NCI-H748 treated with DMSO at 0.1 percent for 48 hours (cell line): Measurements from ENCODE around the gene KDM7A.
"Not testable (repeated sequence)": the region's sequence is repeated elsewhere in the genome, so short reads cannot be mapped to it uniquely, and the experiment has no call there.

Experiments used
- DNase-seq: peaks from one replicate; lab custom pipeline; 2025; lab: John Stamatoyannopoulos, UW

KDM7A gene

DNA sequence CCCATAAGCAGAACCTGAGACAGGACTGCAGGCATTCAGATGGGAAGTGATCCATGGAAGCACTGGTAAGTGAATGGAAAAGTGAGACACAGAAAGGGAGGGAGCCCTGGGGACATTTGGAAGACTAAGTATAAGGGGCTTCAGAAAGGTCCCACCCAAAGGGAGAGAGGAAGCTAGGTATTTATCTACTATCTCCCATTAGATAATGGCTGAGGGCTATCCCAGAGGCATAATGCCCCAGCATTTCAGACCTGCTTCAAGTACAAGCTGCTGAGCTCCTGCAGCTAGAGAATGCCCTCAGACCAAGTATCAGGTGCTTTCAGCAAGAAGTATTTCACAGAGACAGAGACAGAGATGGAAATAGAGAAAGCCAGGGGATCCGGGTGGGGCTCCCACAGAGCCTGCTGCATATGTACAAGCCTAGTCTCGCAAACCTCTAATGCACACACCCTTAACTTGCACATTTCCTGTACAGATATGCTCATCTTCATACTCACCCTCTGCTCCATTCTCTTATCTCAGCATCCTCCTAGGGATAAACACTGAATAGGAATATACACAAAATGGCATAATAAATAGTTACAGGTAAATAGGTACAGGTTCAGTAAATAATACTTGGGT lies 20.2 kb downstream of the KDM7A start:
- no peak for DNase-seq

DNA sequence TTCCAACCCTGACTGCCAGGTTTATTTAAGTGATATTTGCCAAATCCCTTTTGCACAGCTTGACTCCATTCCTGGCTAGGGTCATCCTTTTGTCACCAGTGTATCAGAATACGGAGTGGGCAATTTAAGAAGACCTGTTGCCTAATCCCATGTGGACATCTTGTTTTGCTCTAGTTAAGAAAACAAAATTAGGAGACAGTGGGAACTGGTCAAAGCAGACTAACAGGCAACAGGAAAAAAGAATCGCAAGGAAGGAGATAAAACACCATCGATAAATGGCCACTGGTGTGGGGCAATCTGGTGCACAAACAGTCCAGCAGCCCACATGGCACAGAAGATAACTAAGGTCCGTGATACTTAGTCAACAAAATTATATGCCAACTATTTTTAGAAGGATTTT lies 21.4 kb downstream of the KDM7A start:
- DNase-seq: no peak

DNA sequence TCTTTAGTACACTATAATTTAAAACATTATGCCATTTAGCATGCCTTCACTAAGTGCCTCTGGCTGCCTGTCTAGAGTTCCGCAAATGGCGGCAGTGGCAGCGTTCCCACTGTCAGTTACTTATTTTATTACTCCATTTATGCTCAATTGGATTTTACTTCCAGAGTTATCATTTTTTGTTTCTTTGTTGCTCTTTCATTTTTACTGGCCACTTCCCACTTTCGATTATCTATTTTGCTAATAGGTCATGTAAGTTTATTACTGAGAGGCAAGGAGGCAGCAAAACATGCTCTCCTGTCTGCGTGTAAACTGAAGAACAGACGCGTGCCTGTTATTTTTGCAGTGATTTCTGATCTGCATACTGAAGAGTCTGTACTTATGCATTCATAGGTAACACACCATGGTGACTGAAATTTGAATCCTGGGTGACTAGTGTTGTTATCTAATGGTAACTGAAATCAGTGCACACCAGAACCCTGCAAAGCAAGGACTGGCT lies 23.1 kb downstream of the KDM7A start:
- no peak for DNase-seq

DNA sequence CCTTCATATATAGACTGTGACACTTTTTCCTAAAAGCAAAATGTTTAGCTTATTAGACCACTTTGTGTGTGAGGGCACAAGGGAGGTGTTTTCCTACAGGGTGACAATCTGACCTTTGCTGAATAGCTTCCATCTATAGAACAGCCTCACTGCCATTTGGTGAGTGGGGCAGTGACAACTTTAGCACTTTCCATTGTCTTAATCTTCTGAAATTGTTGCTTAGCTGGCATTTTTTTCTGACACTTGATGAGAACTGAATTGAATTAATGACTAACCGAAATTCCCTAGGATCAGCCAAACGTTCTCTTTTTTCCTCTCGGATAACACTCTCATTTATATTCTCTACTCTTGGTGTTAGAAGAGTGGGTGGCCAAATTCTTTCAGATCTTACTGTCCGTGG lies 30.2 kb downstream of the KDM7A start:
- no peak for DNase-seq

DNA sequence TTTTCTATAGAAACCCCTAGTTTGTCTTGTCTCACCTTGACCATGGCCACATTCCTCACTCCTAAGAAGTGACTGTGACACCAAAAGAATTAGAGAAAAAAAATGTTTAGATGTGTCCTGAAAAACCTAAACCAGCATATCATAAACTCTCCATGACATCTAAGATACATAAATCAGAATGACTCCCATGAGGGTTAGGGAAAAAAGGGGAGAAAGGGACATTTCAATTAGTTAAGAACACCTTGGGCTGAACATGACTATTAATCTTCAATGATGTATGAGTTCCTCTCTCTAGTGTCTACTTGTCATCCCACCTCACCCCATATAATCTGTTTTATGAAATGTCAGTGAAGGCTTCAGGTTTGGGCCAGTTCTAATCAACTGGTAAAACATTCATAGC lies 31.1 kb downstream of the KDM7A start:
- no peak for DNase-seq

DNA sequence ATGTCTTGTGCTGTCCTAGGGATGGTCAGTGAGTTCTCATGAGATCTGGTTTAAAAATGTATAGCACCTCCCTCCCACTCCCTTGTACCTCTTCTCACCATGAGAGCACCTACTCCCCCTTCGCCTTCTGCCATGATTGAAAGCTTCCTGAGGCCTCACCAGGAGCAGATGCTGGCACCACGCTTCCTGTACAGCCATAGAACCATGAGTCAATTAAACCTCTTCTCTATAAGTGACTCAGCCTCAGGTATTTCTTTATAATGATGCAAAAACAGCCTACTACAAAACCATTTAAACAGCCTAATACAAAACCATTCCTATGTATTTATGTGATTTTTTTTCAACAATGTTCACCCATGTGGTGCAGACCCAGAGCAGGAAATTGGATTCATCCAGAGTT lies 32.0 kb downstream of the KDM7A start:
- DNase-seq: no peak

DNA sequence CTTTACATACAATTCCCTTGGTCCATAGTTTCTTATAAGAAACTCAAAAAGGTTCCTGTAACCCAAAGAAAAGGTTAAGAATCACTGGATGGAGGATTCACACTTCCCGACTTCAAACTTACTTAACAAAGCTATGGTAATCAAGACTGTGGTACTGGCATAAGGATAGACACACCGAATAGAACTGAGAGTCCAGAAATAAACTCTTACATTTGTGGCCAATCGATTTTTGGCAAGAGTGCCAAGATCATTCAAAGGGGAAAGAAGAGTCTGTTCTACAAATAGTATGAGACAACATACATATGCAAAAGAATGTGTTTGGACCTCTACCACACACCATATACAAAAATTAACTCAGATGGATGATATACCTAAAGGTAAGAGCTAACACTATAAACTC lies 32.8 kb downstream of the KDM7A start:
- no peak for DNase-seq

DNA sequence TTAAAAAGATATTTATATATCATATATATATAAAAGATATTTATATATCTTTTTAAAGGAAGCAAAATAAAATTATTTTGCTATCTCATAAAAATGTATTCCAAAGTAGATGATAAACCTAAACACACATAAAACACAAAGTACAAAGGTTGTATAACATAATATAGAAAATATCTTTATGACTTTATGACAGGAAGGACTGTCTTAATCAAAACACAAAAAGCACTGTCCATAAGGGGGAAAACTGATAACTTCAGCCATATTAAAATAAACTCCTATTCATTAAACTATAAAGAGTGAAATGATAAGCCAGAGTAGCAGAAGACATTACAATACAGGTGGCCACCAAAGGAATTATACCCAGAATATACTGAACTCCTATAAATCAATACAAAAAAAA lies 34.8 kb downstream of the KDM7A start:
- no peak for DNase-seq

DNA sequence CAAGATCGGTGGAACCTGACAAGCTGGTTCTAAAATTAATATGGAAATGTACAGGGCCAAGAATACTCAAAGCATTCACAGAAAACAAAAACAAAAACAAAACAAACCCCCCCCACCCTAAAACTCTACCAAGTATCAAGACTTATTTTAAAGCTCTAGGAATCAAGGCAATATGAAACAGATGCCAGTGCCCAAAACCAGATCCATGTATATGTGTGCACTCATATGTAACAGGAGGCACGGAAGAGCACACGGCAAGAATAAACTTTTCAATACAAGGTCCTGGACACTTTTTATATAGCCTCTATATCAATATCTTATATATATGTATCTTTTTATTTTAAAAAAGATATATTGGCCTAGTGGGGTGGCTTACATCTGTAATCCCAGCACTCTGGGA lies 35.5 kb downstream of the KDM7A start:
- no peak for DNase-seq

DNA sequence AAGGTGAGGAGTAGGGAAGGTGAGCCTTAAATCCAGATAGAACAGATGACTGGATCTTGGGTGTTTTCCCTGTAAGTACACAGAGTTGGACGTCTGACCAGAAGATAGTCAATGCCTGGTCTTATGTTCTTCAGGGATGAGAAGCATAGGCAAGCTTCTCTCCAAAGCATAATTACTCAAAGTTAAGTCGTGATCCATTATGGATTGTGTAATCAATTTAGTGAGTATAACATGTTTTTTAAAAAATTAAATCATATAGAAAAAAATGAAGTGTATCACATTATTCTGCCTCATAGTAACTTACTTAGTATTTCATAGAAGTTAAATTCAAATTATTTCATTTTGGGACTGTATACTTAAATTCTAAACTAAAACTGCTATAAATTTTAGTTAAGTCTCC lies 39.7 kb downstream of the KDM7A start:
- DNase-seq: no peak

DNA sequence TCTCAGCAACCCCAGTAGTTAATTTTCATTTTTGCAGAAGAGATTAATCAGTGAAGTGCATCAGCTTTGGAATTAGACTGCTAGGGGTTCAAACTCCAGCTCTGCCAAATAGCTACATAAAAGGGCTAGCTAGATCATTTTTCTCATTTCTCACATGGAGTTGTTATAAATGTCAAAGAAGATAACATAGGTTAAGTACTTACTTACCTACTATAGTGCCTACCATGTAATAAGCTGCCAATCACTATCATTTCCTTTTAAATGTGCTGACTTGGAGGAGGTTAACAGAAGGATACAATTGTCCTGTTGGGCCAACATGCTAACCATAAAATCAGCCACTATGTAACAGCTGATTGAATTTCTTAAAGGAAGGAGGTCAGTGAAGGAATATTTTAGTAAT lies 40.7 kb downstream of the KDM7A start:
- no peak for DNase-seq

DNA sequence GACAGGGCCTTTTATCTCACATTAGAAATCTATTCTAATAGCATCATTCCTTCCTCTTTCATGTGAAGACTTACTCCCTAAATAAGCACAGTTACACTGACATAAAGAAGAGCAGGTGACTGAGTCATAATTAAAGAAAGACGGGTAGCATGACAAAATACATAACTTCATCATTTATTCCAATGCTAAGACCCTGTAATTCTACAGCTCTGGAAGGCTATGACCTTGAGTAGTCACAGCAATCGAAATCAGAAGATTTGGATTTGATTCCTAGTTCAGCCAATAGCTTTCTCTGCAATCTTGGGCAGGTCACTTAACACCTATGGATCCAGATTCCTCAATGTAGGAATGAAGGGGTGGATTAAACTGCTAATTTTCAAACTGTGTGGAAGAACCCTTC lies 42.7 kb downstream of the KDM7A start:
- no peak for DNase-seq

DNA sequence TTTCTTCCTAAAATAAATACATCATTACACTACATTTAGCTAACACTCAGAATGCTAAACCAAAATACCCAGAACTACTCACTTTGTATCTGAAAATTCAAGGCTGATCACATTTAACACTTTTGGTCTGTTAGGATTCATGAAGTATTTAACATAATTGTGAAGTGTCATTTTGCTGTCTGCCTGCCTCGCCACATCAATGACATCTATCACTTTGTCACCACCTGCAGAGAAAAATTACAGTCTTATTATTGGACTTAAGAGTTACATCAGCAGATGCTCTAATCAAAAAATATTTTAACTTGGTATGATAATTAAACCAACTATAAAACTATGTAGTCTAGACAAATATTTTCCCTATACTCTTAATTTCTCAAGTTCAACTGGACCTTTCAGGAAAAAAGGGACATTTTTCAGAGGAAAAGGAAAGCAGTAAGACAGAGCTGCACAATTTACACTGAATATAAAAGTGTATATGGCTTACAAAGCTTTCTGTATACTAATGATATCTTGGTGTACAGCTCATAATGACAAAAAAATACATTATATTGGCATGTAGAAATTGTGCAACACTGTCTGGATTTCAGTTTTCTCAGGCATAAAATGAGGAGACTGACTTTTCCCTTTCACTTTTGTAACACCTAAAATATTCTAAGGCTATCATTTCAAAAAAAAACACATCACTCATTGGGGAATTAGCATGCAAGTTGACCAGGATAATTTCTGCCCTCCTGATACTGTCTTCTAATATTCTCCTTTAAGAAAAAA lies 49.2 kb downstream of the KDM7A start:
- no peak for DNase-seq

DNA sequence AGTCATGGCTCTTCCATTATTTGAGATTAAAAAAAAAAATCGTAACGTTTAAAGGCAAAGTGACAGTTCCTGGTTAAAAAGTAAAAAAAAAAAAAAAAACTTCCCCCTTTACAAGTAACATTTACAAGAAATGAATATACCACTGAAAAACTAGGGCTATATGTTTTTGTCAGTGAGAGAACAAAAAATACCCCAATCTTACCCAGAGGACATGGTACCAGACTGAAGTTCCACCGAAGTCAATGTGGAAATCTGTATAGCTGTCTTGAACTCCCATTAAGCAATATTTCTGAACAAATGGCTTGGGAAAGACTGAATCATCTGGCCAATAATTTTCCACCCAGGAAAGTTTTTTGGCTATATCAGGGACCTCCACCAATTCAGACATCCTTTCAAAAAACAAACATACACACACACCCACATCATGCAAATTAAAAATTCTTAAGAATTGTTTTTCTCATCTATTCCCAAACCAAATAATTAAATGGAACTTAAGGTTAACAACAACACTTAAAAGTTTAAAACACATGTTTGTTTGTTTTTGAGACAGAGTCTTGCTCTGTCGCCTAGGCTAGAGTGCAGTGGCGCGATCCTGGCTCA lies 50.2 kb downstream of the KDM7A start:
- DNase-seq: no peak

DNA sequence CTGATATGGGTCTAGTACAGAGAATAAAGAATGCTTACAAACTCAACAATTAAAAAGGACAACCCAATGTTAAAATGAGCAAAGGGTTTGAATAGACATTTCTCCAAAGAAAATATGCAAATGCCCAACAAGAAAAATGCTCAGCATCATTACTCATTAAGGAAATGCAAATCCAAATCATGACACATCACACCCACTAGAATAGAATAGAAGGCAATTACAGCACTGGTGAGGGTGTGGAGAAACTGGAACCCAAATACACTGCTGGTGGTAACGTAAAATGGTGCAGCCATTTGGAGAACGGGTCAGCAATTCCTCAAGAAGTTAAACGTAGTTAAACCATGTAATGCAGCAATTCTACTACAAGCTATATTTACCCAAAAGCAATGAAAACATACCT lies 53.8 kb downstream of the KDM7A start:
- DNase-seq: no peak

DNA sequence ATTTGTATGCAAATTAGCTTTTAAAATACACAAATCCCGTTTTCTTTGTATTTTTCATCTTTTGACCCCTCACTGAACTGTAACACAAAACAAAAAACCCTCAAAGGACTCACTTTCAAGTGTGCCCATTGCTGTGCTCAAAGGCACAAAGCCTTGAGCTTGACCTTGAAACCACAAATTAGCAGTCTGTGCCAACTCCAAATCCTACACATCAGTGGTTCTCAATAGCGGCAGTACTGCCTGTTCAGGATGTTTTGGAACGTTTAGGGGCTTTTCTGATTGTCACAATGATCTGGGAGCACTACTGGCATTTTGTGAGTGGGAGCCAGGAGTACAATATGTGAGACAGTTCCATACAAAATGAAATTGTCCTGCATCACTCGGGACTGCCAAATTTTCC lies 55.5 kb downstream of the KDM7A start:
- no peak for DNase-seq

DNA sequence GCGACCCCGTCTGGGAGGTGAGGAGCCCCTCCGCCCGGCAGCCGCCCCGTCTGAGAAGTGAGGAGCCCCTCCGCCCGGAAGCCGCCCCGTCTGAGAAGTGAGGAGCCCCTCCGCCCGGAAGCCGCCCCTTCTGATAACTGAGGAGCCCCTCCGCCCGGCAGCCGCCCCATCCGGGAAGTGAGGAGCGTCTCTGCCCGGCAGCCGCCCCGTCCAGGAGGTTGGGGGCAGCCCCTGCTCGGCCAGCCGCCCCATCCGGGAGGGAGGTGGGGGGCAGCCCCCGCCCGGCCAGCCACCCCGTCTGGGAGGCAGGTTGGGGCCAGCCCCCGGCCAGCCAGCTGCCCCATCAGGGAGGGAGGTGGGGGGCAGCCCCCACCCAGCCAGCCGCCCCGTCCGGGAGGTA lies 62.0 kb downstream of the KDM7A start:
- not testable (repeated sequence) for DNase-seq

DNA sequence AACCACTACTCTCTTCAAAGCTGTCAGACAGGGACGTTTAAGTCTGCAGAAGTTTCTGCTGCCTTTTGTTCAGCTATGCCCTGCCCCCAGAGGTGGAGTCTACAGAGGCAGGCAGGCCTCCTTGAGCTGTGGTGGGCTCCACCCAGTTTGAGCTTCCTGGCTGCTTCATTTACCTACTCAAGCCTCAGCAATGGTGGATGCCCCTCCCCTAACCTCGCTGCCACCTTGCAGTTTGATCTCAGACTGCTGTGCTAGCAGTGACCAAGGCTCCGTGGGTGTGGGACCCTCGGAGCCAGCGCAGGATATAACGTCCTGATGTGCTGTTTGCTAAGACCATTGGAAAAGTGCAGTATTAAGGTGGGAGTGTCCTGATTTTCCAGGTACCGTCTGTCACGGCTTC lies 68.0 kb downstream of the KDM7A start:
- DNase-seq: not testable (repeated sequence)

DNA sequence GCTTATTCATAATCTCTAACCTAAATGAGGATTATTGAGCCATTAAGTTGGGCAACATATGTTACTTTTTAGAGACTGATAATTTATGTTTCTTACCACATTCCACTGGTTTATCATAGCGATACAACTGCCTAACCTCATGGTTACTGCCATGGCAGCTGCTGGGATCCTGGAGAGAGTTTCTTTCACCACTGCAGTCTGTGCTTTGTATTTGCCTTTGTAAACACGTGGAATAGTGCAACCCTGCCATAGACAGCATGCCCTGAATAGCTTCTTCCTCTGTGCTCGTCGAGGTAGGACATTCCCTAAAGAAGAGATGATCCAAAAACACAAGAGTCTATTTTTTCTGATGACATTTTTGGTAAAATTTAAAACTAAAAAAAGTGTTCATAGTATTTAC lies 80.3 kb downstream of the KDM7A start:
- no peak for DNase-seq

DNA sequence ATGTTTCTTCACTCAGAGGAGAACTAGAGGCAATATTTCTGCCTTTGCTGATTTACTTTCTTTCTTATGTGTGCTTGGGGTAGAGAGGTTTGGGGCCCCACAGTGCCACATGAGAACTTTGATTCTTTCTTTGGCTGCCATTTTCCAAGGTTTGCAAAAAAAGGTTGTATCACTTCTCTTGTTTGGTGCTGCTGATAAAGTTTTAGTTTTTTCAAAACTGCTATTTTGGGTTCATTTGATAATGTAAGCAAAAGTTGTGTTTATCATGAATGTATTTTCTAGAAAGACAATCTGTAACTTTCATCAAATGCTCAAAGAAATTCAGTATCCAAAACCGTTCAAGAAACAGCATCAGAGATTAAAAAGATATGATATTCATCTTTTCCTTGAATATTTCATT lies 83.4 kb downstream of the KDM7A start:
- DNase-seq: no peak

DNA sequence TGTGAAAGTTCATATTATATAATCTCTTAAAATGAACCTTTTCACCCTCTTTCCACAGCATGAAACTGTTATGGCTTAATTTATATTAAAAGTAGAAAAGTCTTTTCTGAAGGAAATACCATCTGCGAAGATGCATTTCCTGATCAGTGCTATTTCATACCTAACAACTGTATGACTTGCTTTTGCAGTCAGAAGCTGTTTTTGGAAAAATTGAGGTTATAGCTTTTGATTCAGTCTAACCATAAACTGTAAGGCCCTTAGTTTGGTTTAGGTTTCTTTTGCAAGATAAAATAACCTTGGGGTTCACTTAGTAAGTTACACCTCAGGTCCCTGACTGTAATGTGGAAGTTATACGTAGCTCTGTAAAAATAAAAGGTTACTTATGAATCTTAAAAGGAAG lies 91.3 kb downstream of the KDM7A start:
- no peak for DNase-seq

DNA sequence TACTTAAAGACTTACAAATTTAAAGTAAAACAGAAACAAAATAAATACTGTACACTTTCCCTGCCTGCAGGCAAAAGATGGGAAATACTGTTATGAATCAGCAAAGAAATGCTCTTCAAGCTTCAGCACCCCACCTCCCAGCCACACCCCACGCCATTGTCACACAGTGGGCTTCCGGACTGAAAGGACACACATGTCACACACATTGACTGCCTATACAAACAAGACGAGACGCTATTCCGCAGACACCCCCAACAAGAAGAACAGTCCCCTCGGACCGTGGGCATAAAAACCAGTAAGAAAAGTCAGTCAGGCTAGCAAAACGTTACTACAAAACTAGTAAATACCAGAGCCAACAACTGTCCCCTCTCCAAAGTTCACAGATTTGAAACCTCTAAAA lies 91.8 kb downstream of the KDM7A start:
- no peak for DNase-seq

DNA sequence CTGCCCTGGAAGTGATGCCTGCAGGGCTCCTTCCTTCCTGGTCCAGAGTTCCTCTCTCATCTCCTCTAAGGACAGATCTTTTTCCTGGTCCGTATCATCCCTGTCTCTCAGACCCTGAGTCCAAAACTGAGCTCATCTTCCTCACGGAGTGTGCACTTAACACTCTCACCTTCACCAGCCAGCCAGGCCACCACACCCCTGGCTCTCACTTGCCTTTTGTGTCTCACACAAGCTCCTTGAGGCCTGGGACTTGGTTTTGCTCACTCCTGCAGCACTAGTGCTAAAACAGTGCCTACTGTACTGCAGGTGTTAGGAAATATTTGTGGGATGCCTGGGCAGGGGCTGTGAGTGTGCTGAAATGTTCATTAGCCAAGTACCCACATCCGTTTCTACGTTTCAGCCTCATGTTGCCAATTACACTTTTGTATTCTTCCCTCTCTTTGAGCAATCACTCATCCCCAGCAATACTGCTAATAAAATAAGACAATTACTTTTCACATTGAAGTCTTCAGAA lies 92.6 kb downstream of the KDM7A start:
- DNase-seq: no peak
